SK-N-SH (cell line): ENCODE data around the gene SLC12A9. TPM values are rescaled to one million over a fixed set of nuclear protein-coding genes. Genes with fewer than 3 reads are reported as not detected.

Experiments
- CTCF ChIA-PET: fragments of 300-600, 350-600 bp; formaldehyde crosslinking; extraction: SDS; loops from one replicate; lab custom pipeline; 2021; lab: Yijun Ruan, JAX
- POLR2A ChIA-PET: fragments of 350-600 bp; sonication (Branson Sonifier 250); formaldehyde crosslinking; extraction: SDS; loops from one replicate; lab custom pipeline; 2020; ENCODE audit warnings: antibody characterized with exemption, inconsistent platforms; lab: Yijun Ruan, JAX
- DNase-seq: peaks from one replicate; pipeline ENCODE4 v3.0.0; 2012
- H2AFZ ChIP-seq: fragments of 200-600 bp; sonication (generic); 2 replicates; pipeline ENCODE4 v1.8.1; 2016; ENCODE audit warnings: antibody characterized with exemption, mild to moderate bottlenecking, low read depth
- H3F3A ChIP-seq: fragments of 200-600 bp; sonication (generic); replicated peaks from 2 replicates; pipeline ENCODE3; 2016; ENCODE audit warnings: antibody characterized with exemption, mild to moderate bottlenecking; ENCODE audit not compliant: insufficient read depth
- H3K27ac ChIP-seq, 2 experiments: fragments of 200-500 bp in 1 of 2; fragments of 200-600 bp in 1 of 2; sonication (Bioruptor generic) in 1 of 2; sonication (generic), shearing (Covaris generic) in 1 of 2; 2 replicates each; pipeline versions ENCODE4 v1.5.1 to v1.6.1; 2014 to 2016; ENCODE audit warnings: low read depth in 2 of 2, inconsistent platforms in 1 of 2, low read length in 1 of 2, mild to moderate bottlenecking in 1 of 2, mixed read lengths in 1 of 2
- H3K27me3 ChIP-seq: fragments of 200-600 bp; sonication (generic), shearing (Covaris generic); 2 replicates; pipeline ENCODE4 v1.6.1; 2016; ENCODE audit warnings: mixed run types; ENCODE audit not compliant: insufficient read depth
- H3K36me3 ChIP-seq, 2 experiments: fragments of 200-500 bp in 1 of 2; fragments of 200-600 bp in 1 of 2; sonication (Bioruptor generic) in 1 of 2; sonication (generic) in 1 of 2; replicated peaks in 1 of 2; 2 replicates each; pipeline versions ENCODE3 to v1.5.1; 2014 to 2016; ENCODE audit warnings: low read length in 1 of 2, mild to moderate bottlenecking in 1 of 2; ENCODE audit not compliant: insufficient read depth in 2 of 2, control insufficient read depth in 1 of 2
- H3K4me1 ChIP-seq, 2 experiments: fragments of 200-500 bp in 1 of 2; fragments of 200-600 bp in 1 of 2; sonication (Bioruptor generic) in 1 of 2; sonication (generic), shearing (Covaris generic) in 1 of 2; 2 replicates each; pipeline versions ENCODE4 v1.5.1 to v1.6.1; 2014 to 2016; ENCODE audit warnings: low read depth in 1 of 2, low read length in 1 of 2, mixed run types in 1 of 2; ENCODE audit not compliant: insufficient read depth in 2 of 2, control insufficient read depth in 1 of 2
- H3K4me2 ChIP-seq: fragments of 200-600 bp; sonication (generic), shearing (Covaris generic); 2 replicates; pipeline ENCODE4 v1.6.1; 2017; ENCODE audit warnings: mixed run types
- H3K4me3 ChIP-seq, 2 experiments: fragments of 200-500 bp in 1 of 2; fragments of 200-600 bp in 1 of 2; sonication (Bioruptor generic) in 1 of 2; sonication (generic), shearing (Covaris generic) in 1 of 2; 2 replicates each; pipeline versions ENCODE4 v1.5.1 to v1.8.1; 2014 to 2016; ENCODE audit warnings: low read depth in 2 of 2, inconsistent platforms in 1 of 2, low read length in 1 of 2, mild to moderate bottlenecking in 1 of 2, mixed read lengths in 1 of 2, moderate library complexity in 1 of 2
- H3K79me2 ChIP-seq: fragments of 200-600 bp; sonication (generic); 2 replicates; pipeline ENCODE4 v1.8.1; 2017; ENCODE audit warnings: mild to moderate bottlenecking; ENCODE audit not compliant: insufficient read depth
- H3K9ac ChIP-seq: fragments of 200-600 bp; sonication (generic); 2 replicates; pipeline ENCODE4 v1.6.1; 2017; ENCODE audit warnings: mixed run types
- H3K9me2 ChIP-seq: fragments of 200-600 bp; sonication (generic); 2 replicates; pipeline ENCODE4 v1.6.1; 2017; ENCODE audit warnings: mixed run types
- H3K9me3 ChIP-seq: fragments of 200-600 bp; sonication (generic); 2 replicates; pipeline ENCODE4 v1.6.1; 2017; ENCODE audit warnings: mixed run types, mild to moderate bottlenecking, moderate library complexity
- H4K20me1 ChIP-seq: fragments of 200-600 bp; sonication (generic); 2 replicates; pipeline ENCODE4 v1.6.1; 2017; ENCODE audit warnings: mild to moderate bottlenecking, mixed run types; ENCODE audit not compliant: insufficient read depth
- ELF1 ChIP-seq: IDR thresholded peaks from 2 replicates; pipeline ENCODE4 v1.4.0; 2012
- EZH2phosphoT487 ChIP-seq: fragments of 200-600 bp; sonication (generic); IDR thresholded peaks from 2 replicates; pipeline ENCODE4 v1.6.1; 2017; ENCODE audit warnings: low read depth, mixed run types, mild to moderate bottlenecking, antibody characterized with exemption, moderate library complexity, borderline replicate concordance
- FOSL2 ChIP-seq: IDR thresholded peaks from 2 replicates; pipeline ENCODE4 v1.4.0; 2012; ENCODE audit warnings: low read depth, mild to moderate bottlenecking, moderate library complexity, borderline replicate concordance
- FOXJ3 ChIP-seq: sonication (generic); formaldehyde crosslinking; IDR thresholded peaks from 2 replicates; pipeline ENCODE4 v1.5.1; 2020; ENCODE audit warnings: mild to moderate bottlenecking, missing genetic modification reagents
- GABPA ChIP-seq: IDR thresholded peaks from 2 replicates; pipeline ENCODE4 v1.4.0; 2012; ENCODE audit warnings: low read depth, mild to moderate bottlenecking
- GATA2 ChIP-seq: sonication (generic); formaldehyde crosslinking; IDR thresholded peaks from 2 replicates; pipeline ENCODE4 v1.5.0; 2020; ENCODE audit warnings: mild to moderate bottlenecking, missing genetic modification reagents
- JUND ChIP-seq: IDR thresholded peaks from 2 replicates; pipeline ENCODE4 v1.4.0; 2012
- MXI1 ChIP-seq: IDR thresholded peaks from 2 replicates; pipeline ENCODE4 v1.6.1; 2012; ENCODE audit warnings: mild to moderate bottlenecking, low read depth, low read length, improper control_type of control experiment
- PBX3 ChIP-seq: IDR thresholded peaks from 2 replicates; pipeline ENCODE4; 2012
- RCOR1 ChIP-seq: fragments of 150-350 bp; IDR thresholded peaks from 2 replicates; pipeline ENCODE4 v1.6.1; 2017; ENCODE audit warnings: antibody characterized with exemption, low read length
- RFX5 ChIP-seq: IDR thresholded peaks from 2 replicates; pipeline ENCODE4 v1.6.1; 2012; ENCODE audit warnings: mild to moderate bottlenecking, improper control_type of control experiment, low read length
- RXRA ChIP-seq: IDR thresholded peaks from 2 replicates; pipeline ENCODE4 v1.4.0; 2012; ENCODE audit warnings: low read depth, mild to moderate bottlenecking, borderline replicate concordance
- SIN3A ChIP-seq: IDR thresholded peaks from 2 replicates; pipeline ENCODE4 v1.6.1; 2012; ENCODE audit warnings: low read depth, mild to moderate bottlenecking, low read length, moderate library complexity, borderline replicate concordance
- YY1 ChIP-seq: IDR thresholded peaks from 2 replicates; pipeline ENCODE4 v1.4.0; 2012; ENCODE audit warnings: low read depth, mild to moderate bottlenecking
- ZBTB33 ChIP-seq: IDR thresholded peaks from 2 replicates; pipeline ENCODE4 v1.4.0; 2012; ENCODE audit warnings: low read depth, borderline replicate concordance
- WGBS: methylation state at CpG from one replicate; pipeline ENCODE4 v1.1.6; 2017; ENCODE audit warnings: low lambda C conversion rate; 5-methylcytosine and 5-hydroxymethylcytosine counted together
- polyA plus RNA-seq, 3 experiments: library from polyadenylated mRNA; depleted of rRNA; stranded (reverse); fragments of >200 nt; gene quantifications; 2 replicates each; pipeline ENCODE4 v1.2.3, GENCODE V29; 2012
- TF ChIP-seq, protein P1 (sequence below): fragments of 150-350 bp; IDR thresholded peaks from 2 replicates; pipeline ENCODE4 v1.6.1; 2016; ENCODE audit warnings: mild to moderate bottlenecking, low read depth, low read length
- TF ChIP-seq, protein P2 (sequence below): IDR thresholded peaks from 2 replicates; pipeline ENCODE4 v1.4.0; 2012; ENCODE audit warnings: low read depth
- TF ChIP-seq, protein P3 (sequence below): IDR thresholded peaks from 2 replicates; pipeline ENCODE4 v1.4.0; 2012; ENCODE audit warnings: low read depth, borderline replicate concordance

Gene SLC12A9
- polyA plus RNA-seq, 1 of the 3 experiments (the other 2 are of a cell fraction): 29.7 TPM

DNA sequence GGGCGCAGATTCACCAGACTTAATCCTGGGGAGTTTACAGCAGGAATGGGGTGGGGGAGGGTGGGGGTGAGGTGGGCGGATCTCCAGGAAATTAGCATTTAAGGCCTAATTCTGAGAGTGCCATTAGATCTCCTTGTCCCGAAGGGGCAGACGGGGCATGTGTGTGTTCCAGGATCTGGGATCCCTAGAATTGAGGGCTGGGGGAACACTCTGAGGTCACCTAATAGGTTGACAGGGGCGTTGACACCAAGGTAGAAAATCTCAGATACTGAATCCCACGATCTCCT is 15.8 kb upstream of the SLC12A9 start:
- H3K9me3 ChIP-seq: no peaks in the 10 kb centered on the region
- H4K20me1 ChIP-seq: no peaks in the 10 kb centered on the region
- no peaks in the 10 kb centered on the region for H3K4me1 ChIP-seq
- H3K9me2 ChIP-seq: no peaks in the 10 kb centered on the region
- no peak for DNase-seq
- no peak overlapping the region for H3K4me2 ChIP-seq
- no peak overlapping the region for H3K4me3 ChIP-seq
- 0 out of 2 replicates have a peak overlapping the region, but pooled peaks have one; percentile 7 for H3K9ac ChIP-seq
- TF ChIP-seq, protein P1, sequence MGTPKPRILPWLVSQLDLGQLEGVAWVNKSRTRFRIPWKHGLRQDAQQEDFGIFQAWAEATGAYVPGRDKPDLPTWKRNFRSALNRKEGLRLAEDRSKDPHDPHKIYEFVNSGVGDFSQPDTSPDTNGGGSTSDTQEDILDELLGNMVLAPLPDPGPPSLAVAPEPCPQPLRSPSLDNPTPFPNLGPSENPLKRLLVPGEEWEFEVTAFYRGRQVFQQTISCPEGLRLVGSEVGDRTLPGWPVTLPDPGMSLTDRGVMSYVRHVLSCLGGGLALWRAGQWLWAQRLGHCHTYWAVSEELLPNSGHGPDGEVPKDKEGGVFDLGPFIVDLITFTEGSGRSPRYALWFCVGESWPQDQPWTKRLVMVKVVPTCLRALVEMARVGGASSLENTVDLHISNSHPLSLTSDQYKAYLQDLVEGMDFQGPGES: no peak
- no peak for TF ChIP-seq GABPA
- TF ChIP-seq FOXJ3 (CRISPR knock-in tag): no peak
- no peak for TF ChIP-seq RCOR1
- TF ChIP-seq RFX5: no peak
- no peak for TF ChIP-seq GATA2
- no peak for TF ChIP-seq EZH2phosphoT487
- no peak for TF ChIP-seq FOSL2
- TF ChIP-seq SIN3A: no peak
- H3K36me3 ChIP-seq: no peaks in the 10 kb centered on the region
- no peaks in the 10 kb centered on the region for H3F3A ChIP-seq
- WGBS: 87% methylated on average over 6 of the region's 6 CpGs
- H3K27ac ChIP-seq: no peak overlapping the region
- ChIA-PET CTCF (interaction anchor here (1.3 to 17.1 kb wide), 3 partner anchors 15 to 36 kb away, joined by 3 to 220 read pairs (median 22); partner anchors contain the start of gene SLC12A9), POLR2A (no interaction called here)
- no peaks in the 10 kb centered on the region for H3K79me2 ChIP-seq
- H3K27me3 ChIP-seq: no peaks in the 10 kb centered on the region
- H2AFZ ChIP-seq: peak overlapping the region; percentile 64; the same call in 1 of the 2 replicates

DNA sequence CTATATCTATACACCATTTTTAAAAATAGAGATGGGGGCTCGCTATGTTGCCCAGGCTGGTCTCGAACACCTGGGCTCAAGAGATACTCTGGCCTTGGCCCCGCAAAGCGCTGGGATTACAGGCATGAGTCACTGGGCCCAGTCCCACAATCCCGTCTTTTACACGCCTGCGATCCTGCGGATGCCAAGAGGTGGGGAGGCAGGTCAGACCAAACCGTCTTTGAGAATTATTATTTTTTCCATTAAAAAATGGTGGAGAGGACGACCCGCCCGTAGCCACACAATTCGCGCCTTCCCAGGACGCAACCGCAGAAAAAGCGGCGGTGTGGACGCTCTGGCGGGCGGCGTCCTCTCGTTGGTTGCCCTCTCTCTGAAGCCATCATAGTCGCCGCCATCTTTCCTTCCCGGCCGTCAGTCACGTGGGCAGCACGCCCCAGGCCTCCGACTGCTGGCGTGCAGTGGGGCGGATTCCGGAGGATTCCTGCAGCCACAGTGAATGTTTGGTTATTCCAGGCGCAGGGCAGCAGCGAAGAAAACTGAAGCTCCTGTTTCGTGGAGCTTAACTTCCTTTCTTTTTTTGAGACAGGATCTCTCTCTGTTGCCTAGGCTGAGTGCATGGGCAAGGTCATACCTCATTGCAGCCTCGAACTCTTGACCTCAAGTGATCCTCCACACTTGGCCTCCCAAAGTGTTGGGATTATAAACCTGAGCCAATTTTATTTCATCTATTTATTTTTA is 15.2 kb upstream of the SLC12A9 start:
- H3K27ac ChIP-seq: no peak overlapping the region; a peak in 1 of 4 replicates
- H3K79me2 ChIP-seq: no peaks in the 10 kb centered on the region
- H3K27me3 ChIP-seq: no peaks in the 10 kb centered on the region
- TF ChIP-seq SIN3A: peak; percentile 33; the same call in 1 of the 2 replicates
- no peak for TF ChIP-seq FOSL2
- TF ChIP-seq ZBTB33: no peak; the same call in 1 of the 2 replicates
- 0 out of 2 replicates have a peak, but pooled peaks have one; percentile 26 for TF ChIP-seq GABPA
- TF ChIP-seq JUND: no peak
- TF ChIP-seq, protein P2, sequence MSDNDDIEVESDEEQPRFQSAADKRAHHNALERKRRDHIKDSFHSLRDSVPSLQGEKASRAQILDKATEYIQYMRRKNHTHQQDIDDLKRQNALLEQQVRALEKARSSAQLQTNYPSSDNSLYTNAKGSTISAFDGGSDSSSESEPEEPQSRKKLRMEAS: peak; percentile 82
- 0 out of 2 replicates have a peak, but pooled peaks have one; percentile 35 for TF ChIP-seq MXI1
- TF ChIP-seq RXRA: no peak
- TF ChIP-seq PBX3: no peak
- peak; percentile 96 for TF ChIP-seq YY1
- TF ChIP-seq, protein P3, sequence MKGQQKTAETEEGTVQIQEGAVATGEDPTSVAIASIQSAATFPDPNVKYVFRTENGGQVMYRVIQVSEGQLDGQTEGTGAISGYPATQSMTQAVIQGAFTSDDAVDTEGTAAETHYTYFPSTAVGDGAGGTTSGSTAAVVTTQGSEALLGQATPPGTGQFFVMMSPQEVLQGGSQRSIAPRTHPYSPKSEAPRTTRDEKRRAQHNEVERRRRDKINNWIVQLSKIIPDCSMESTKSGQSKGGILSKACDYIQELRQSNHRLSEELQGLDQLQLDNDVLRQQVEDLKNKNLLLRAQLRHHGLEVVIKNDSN: peak; percentile 95
- TF ChIP-seq ELF1: 0 out of 2 replicates have a peak, but pooled peaks have one; percentile 29
- POLR2A ChIA-PET: no interaction called here
- H4K20me1 ChIP-seq: no peaks in the 10 kb centered on the region
- no peak overlapping the region for H3K4me2 ChIP-seq
- H3F3A ChIP-seq: no peaks in the 10 kb centered on the region
- H3K4me3 ChIP-seq: no peak overlapping the region
- H3K36me3 ChIP-seq: no peaks in the 10 kb centered on the region
- DNase-seq: peak; percentile 81
- CTCF ChIA-PET: interaction anchor here (1.0 to 2.7 kb wide), 3 partner anchors 9 to 38 kb away, joined by 3 to 22 read pairs (median 4); partner anchors contain the start of gene SLC12A9
- WGBS: 62% methylated on average over 37 of the region's 37 CpGs
- H3K9ac ChIP-seq: peak overlapping the region; percentile 7; the same call in 1 of the 2 replicates
- H3K9me2 ChIP-seq: no peaks in the 10 kb centered on the region
- H2AFZ ChIP-seq: peak overlapping the region; percentile 64; the same call in 1 of the 2 replicates
- no peaks in the 10 kb centered on the region for H3K4me1 ChIP-seq
- no peaks in the 10 kb centered on the region for H3K9me3 ChIP-seq
